GM12864 (cell line): ENCODE results near the gene KRIT1.

Experiments used
- DNase-seq: peaks from one replicate; pipeline ENCODE4 v3.0.0-alpha.2; 2011; ENCODE audit warnings: low read depth
- H3K4me3 ChIP-seq: 2 replicates; pipeline ENCODE4 v1.5.1; 2011; ENCODE audit warnings: mild to moderate bottlenecking, low read depth, low read length, control low read depth
- CTCF ChIP-seq: IDR thresholded peaks from 2 replicates; pipeline ENCODE4 v1.5.1; 2011; ENCODE audit warnings: low read depth, mild to moderate bottlenecking, moderate library complexity, low read length, control low read depth, inconsistent platforms; ENCODE audit errors: missing control alignments

Gene KRIT1

GRCh38 chr7:92282221-92282814 lies 36.6 kb upstream of the KRIT1 start:
- no peak for TF ChIP-seq CTCF
- H3K4me3 ChIP-seq = no peak overlapping the region
- no peak for DNase-seq

GRCh38 chr7:92281031-92281430 lies 35.3 kb upstream of the KRIT1 start:
- no peak overlapping the region for H3K4me3 ChIP-seq
- TF ChIP-seq CTCF = no peak

GRCh38 chr7:92279396-92280031 lies 33.8 kb upstream of the KRIT1 start:
- H3K4me3 ChIP-seq = no peak overlapping the region
- no peak for DNase-seq
- no peak for TF ChIP-seq CTCF

More at GRCh38 chr7:92281031-92281430, 35.3 kb upstream of the KRIT1 start:
- DNase-seq = no peak

- peak overlapping the region; percentile 17; the same call in 1 of the 2 replicates for H3K4me3 ChIP-seq
- TF ChIP-seq CTCF = no peak
- peak; percentile 49 for DNase-seq
Measured at GRCh38 chr7:92276460-92276864, 30.7 kb upstream of the KRIT1 start.

- no peak for DNase-seq
- H3K4me3 ChIP-seq = no peak overlapping the region
- no peak for TF ChIP-seq CTCF
Measured at GRCh38 chr7:92275327-92275726, 29.6 kb upstream of the KRIT1 start.

GRCh38 chr7:92268921-92269320 lies 23.2 kb upstream of the KRIT1 start:
- no peak overlapping the region for H3K4me3 ChIP-seq
- TF ChIP-seq CTCF = no peak
- no peak for DNase-seq
